Subcutaneous abdominal adipose tissue (tissue), 5 donors: ENCODE data around the gene ZFAND3.

Experiments used
- H3K27ac ChIP-seq: one replicate; pipeline ENCODE4 v1.7.0; 2013; ENCODE audit warnings: low read depth, mild to moderate bottlenecking, inconsistent platforms, low read length, moderate library complexity
- H3K27me3 ChIP-seq, 5 donors: one replicate each; pipeline ENCODE4 v1.7.0; 2013; ENCODE audit warnings: low read length in 5 of 5, inconsistent platforms in 1 of 5; ENCODE audit not compliant: control insufficient read depth in 5 of 5, insufficient read depth in 4 of 5
- H3K36me3 ChIP-seq, 5 donors: one replicate each; pipeline ENCODE4 v1.7.0; 2013; ENCODE audit warnings: low read length in 5 of 5; ENCODE audit not compliant: control insufficient read depth in 5 of 5, insufficient read depth in 5 of 5
- H3K4me1 ChIP-seq, 5 donors: one replicate each; pipeline ENCODE4 v1.7.0; 2013; ENCODE audit warnings: low read length in 5 of 5, mild to moderate bottlenecking in 3 of 5, moderate library complexity in 1 of 5; ENCODE audit not compliant: control insufficient read depth in 5 of 5, insufficient read depth in 5 of 5
- H3K4me3 ChIP-seq, 5 donors: one replicate each; pipeline ENCODE4 v1.7.0; 2013; ENCODE audit warnings: low read length in 5 of 5, low read depth in 1 of 5
- H3K9ac ChIP-seq, 5 donors: one replicate each; pipeline ENCODE4 v1.7.0; 2013; ENCODE audit warnings: low read length in 5 of 5, mild to moderate bottlenecking in 4 of 5, moderate library complexity in 3 of 5
- H3K9me3 ChIP-seq, 5 donors: one replicate each; pipeline ENCODE4 v1.7.0; 2013; ENCODE audit warnings: low read length in 5 of 5; ENCODE audit not compliant: control insufficient read depth in 5 of 5
- donor health status: healthy.
- donor health status: healthy.
- donor health status: healthy.
- donor health status: healthy.
- donor health status: healthy.

Gene ZFAND3

GRCh38 chr6:37812841-37813240, 6.7 kb upstream of the ZFAND3 start:
- Histone ChIP-seq H3K9me3 (no peaks in the 10 kb centered on the region), H3K4me3 (no peak overlapping the region), H3K4me1 (peaks cover 0 to 9% (median 8%) of the 10 kb centered on the region in 5 donors), H3K36me3 (no peaks in the 10 kb centered on the region), H3K27ac (no peak overlapping the region), H3K27me3 (no peaks in the 10 kb centered on the region), H3K9ac (no peak overlapping the region)

DNA sequence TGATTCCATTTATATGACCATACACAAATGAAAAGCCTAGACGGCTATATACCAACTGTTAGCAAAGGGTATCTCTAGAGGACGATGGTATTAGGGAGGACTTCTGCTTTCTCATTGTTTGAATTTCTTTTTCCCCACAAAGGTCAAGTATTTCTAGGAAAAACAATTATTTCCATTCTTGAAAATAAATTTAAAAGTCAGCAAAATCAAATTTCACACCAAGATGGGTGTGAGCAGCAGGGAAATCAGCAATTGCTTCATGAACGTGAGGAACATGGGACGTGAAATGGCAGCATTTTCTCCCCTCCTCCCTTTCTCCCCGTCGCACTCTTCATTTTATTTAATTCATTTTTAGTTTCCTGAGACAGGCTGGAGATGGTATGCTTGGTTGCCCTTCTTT, 5.2 kb upstream of the ZFAND3 start:
- no peak overlapping the region for H3K4me3 ChIP-seq
- H3K9me3 ChIP-seq: no peaks in the 10 kb centered on the region
- no peaks in the 10 kb centered on the region for H3K36me3 ChIP-seq
- no peak overlapping the region for H3K27ac ChIP-seq
- peaks cover 0 to 11% (median 7%) of the 10 kb centered on the region in 5 donors for H3K4me1 ChIP-seq
- H3K27me3 ChIP-seq: no peaks in the 10 kb centered on the region
- H3K9ac ChIP-seq: no peak overlapping the region

GRCh38 chr6:37816599-37817375, 2.7 kb upstream of the ZFAND3 start:
- Histone ChIP-seq H3K4me1 (peaks cover 0 to 25% (median 21%) of the 10 kb centered on the region in 5 donors), H3K27ac (no peak overlapping the region), H3K4me3 (no peak overlapping the region), H3K36me3 (no peaks in the 10 kb centered on the region), H3K27me3 (no peaks in the 10 kb centered on the region), H3K9me3 (no peaks in the 10 kb centered on the region), H3K9ac (no peak overlapping the region)

GRCh38 chr6:37818536-37819176, 871 bp upstream of the ZFAND3 start:
- Histone ChIP-seq H3K27ac (peak overlapping the region; percentile 97), H3K4me1 (peaks cover 2 to 42% (median 38%) of the 10 kb centered on the region in 5 donors), H3K9me3 (no peaks in the 10 kb centered on the region), H3K27me3 (no peaks in the 10 kb centered on the region), H3K9ac (peak overlapping the region; percentile 68 to 99 (median 96)), H3K36me3 (no peaks in the 10 kb centered on the region), H3K4me3 (peak overlapping the region; percentile 88 to 93 (median 90))

- Histone ChIP-seq H3K27ac (peak overlapping the region; percentile 90), H3K27me3 (no peaks in the 10 kb centered on the region), H3K4me1 (peaks cover 2 to 42% (median 38%) of the 10 kb centered on the region in 5 donors), H3K36me3 (no peaks in the 10 kb centered on the region), H3K4me3 (peak overlapping the region; percentile 43 to 93 (median 89)), H3K9ac (peak overlapping the region; percentile 60 to 78 (median 77)), H3K9me3 (no peaks in the 10 kb centered on the region)
Observed at GRCh38 chr6:37819802-37820717, 533 bp downstream of the ZFAND3 start.

DNA sequence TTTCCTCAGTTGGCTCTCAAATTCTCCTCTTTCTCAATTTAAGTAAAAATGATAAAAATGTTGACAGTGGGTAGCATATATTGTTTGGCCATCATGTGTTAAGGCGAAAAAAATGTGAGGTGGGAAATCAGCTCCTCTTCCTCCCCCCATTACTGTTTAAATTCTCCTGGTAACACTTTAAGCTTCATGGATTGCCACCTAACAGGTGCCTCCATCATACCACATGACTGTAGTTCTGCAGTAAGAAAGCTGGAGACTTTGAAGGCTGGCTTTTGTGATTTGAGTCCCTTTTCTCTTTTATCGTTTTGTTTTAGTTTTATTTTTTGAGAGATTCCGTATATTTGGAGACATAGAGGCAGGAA, 1.2 kb downstream of the ZFAND3 start:
- peak overlapping the region; percentile 60 to 78 (median 77) for H3K9ac ChIP-seq
- H3K27me3 ChIP-seq: no peaks in the 10 kb centered on the region
- H3K4me1 ChIP-seq: peaks cover 2 to 42% (median 40%) of the 10 kb centered on the region in 5 donors
- H3K36me3 ChIP-seq: no peaks in the 10 kb centered on the region
- H3K4me3 ChIP-seq: peak overlapping the region; percentile 43 to 93 (median 85)
- H3K27ac ChIP-seq: peak overlapping the region; percentile 90
- H3K9me3 ChIP-seq: no peaks in the 10 kb centered on the region

DNA sequence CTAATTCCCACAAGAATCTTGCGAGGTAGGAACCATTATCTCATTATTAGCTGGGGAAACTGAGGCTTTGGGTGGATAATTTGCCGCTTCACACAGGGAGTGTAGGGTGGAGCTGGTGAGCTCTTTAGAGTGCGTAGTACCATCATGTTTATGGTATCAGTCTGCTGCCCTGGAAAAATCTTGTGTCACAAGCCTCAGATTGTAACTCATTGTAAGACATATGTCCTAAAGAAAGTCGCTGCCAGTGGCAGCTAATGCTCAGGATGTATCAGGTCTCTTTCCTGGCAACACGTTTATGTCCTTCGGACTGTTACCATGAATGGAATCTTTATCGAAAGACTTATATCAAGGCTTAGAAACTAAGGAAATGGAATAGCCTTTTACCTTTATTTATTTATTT, 1.9 kb downstream of the ZFAND3 start:
- Histone ChIP-seq H3K36me3 (no peaks in the 10 kb centered on the region), H3K27me3 (no peaks in the 10 kb centered on the region), H3K27ac (peak overlapping the region; percentile 90), H3K9me3 (no peaks in the 10 kb centered on the region), H3K4me1 (peaks cover 2 to 49% (median 47%) of the 10 kb centered on the region in 5 donors), H3K4me3 (peak overlapping the region in 2 of 5 donors; percentile 13 to 93), H3K9ac (peak overlapping the region in 2 of 5 donors; percentile 75 to 77)

DNA sequence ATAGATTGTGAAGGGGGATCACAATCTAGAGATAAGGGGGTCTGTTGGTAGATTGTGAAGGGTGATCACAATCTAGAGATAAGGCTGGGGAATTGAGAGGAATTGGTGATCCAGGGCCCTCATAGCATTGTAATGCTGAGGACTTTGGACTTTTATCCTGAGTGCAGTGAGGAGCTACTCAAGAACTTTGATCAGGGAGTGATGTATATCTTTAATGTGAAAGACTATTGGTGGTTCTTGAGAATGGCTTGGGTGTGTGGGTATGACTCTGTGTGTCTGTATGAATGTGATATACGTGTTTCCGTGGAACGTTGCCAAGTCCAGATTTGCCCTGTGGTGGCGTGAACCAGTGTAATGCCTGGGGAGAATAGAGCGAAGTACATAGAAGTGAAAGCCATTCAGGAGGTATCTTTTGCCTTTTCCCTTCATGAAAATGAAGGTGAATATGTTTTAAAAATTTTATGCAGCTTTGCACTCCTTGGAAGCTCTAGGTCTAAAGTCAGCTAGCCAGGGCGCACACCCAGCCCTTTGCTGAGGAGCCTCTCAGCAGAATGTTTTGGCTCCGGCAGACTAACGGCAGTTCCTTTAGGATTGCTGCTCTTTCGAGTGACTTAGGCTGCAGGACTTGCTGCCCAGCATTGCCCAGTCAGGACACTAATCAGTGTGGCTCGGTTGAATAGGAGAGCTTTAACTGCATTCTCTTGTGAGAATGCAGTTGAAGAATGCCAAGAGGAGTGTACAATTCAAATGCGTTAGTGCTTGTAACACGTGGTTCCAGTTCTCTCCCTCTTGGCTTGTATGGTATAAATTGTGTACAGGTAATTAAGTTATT, 3.5 kb downstream of the ZFAND3 start:
- Histone ChIP-seq H3K27ac (peak overlapping the region; percentile 6), H3K9ac (no peak overlapping the region), H3K36me3 (no peaks in the 10 kb centered on the region), H3K27me3 (no peaks in the 10 kb centered on the region), H3K9me3 (no peaks in the 10 kb centered on the region), H3K4me3 (peak overlapping the region in 4 of 5 donors; percentile 5 to 45 (median 17)), H3K4me1 (peaks cover 2 to 59% (median 55%) of the 10 kb centered on the region in 5 donors)

DNA sequence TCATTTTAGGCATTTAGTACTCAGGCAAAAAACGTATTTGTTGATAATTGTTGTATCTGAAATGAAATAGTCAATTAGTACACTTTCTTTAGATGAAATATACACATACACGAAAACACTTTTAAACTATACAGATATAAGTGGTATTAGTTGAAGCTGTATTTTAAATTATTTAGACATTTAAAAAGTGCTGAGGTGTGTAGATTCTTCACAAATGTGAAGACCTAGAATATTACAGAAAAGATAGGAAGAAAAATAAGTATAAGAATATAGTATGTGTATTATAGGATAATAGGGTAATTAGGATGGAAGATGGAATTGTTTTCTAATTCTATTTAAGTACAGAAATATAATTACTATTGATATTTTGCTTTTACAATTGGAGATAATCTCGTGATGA, 4.6 kb downstream of the ZFAND3 start:
- Histone ChIP-seq H3K27me3 (no peaks in the 10 kb centered on the region), H3K4me1 (peaks cover 2 to 54% (median 51%) of the 10 kb centered on the region in 5 donors), H3K27ac (no peak overlapping the region), H3K9me3 (no peaks in the 10 kb centered on the region), H3K9ac (no peak overlapping the region), H3K4me3 (no peak overlapping the region), H3K36me3 (no peaks in the 10 kb centered on the region)
